Thoracic aorta (tissue), 2 donors: ENCODE data around the gene SETD1A. TPM values are rescaled to one million over a fixed set of nuclear protein-coding genes. Genes with fewer than 3 reads are reported as not detected.

Experiments
- ATAC-seq: fragments of 150-250 bp; one replicate; pipeline ENCODE4 v1.8.0; 2017; ENCODE audit warnings: low read depth; ENCODE audit not compliant: insufficient number of reproducible peaks, low FRiP score
- DNase-seq: peaks from one replicate; pipeline ENCODE4 v3.0.0-alpha.2; 2020; ENCODE audit warnings: low spot score
- H3K27ac ChIP-seq, 2 donors: fragments of 200-600 bp; sonication (generic); 1 replicate in 1 of 2; 2 replicates in 1 of 2; pipeline ENCODE4 v1.5.1; 2016; ENCODE audit warnings: mild to moderate bottlenecking in 2 of 2, moderate library complexity in 2 of 2
- H3K27me3 ChIP-seq: fragments of 200-600 bp; sonication (generic); replicated peaks from 2 replicates; pipeline ENCODE4 v1.6.0; 2016; ENCODE audit warnings: mild to moderate bottlenecking; ENCODE audit not compliant: insufficient read depth
- H3K36me3 ChIP-seq: fragments of 200-600 bp; sonication (generic); one replicate; pipeline ENCODE4 v1.5.1; 2016
- H3K4me1 ChIP-seq, 2 donors: fragments of 200-600 bp; sonication (generic); 1 replicate in 1 of 2; 2 replicates in 1 of 2; pipeline versions ENCODE4 v1.5.1 to v1.6.0; 2016; ENCODE audit warnings: low read depth in 2 of 2, mild to moderate bottlenecking in 1 of 2; ENCODE audit not compliant: control insufficient read depth in 1 of 2
- H3K4me3 ChIP-seq: fragments of 200-600 bp; sonication (generic); 2 replicates; pipeline ENCODE4 v1.5.1; 2016; ENCODE audit warnings: mild to moderate bottlenecking
- H3K9me3 ChIP-seq: fragments of 200-600 bp; sonication (generic); 2 replicates; pipeline ENCODE4 v1.5.1; 2016
- CTCF ChIP-seq: fragments of 200-600 bp; sonication (generic); IDR thresholded peaks from one replicate; pipeline ENCODE4 v1.5.1; 2019; ENCODE audit warnings: antibody characterized with exemption
- total RNA-seq, 2 donors: library from RNA; depleted of rRNA; stranded (reverse); fragments of >200 nt; gene quantifications; one replicate each; pipeline versions ENCODE4 v1.1.0 to v1.2.3, GENCODE V29; 2016

The SETD1A gene
- total RNA-seq, 2 donors from 2014 or later: 7.4 to 14.6 TPM

GRCh38 chr16:30996985-30997724 is 39.6 kb downstream of the SETD1A start:
- DNase-seq (peak; percentile 45), ATAC-seq (peak; percentile 85)
- Histone ChIP-seq H3K9me3 (no peaks in the 10 kb centered on the region), H3K4me3 (peak overlapping the region; percentile 77), H3K27me3 (no peaks in the 10 kb centered on the region), H3K27ac (peak overlapping the region; percentile 83 to 86), H3K36me3 (no peaks in the 10 kb centered on the region), H3K4me1 (peaks cover 7 to 32% of the 10 kb centered on the region in 2 donors)
- TF ChIP-seq CTCF: no peak

GRCh38 chr16:30997725-30998711 is 40.5 kb downstream of the SETD1A start:
- no peaks in the 10 kb centered on the region for H3K36me3 ChIP-seq
- H3K9me3 ChIP-seq: no peaks in the 10 kb centered on the region
- H3K27ac ChIP-seq: peak overlapping the region; percentile 83 to 86
- TF ChIP-seq CTCF: no peak
- peaks cover 7 to 32% of the 10 kb centered on the region in 2 donors for H3K4me1 ChIP-seq
- ATAC-seq: peak; percentile 37
- H3K27me3 ChIP-seq: no peaks in the 10 kb centered on the region
- no peak for DNase-seq
- peak overlapping the region; percentile 77 for H3K4me3 ChIP-seq

GRCh38 chr16:30998852-30999761 is 41.6 kb downstream of the SETD1A start:
- no peak for ATAC-seq
- Histone ChIP-seq H3K36me3 (no peaks in the 10 kb centered on the region), H3K4me3 (no peak overlapping the region), H3K4me1 (peaks cover 7 to 32% of the 10 kb centered on the region in 2 donors), H3K9me3 (no peaks in the 10 kb centered on the region), H3K27ac (peak overlapping the region; percentile 83 to 86), H3K27me3 (no peaks in the 10 kb centered on the region)
- peak; percentile 25 for DNase-seq
- no peak for TF ChIP-seq CTCF

GRCh38 chr16:31000671-31001382 is 43.3 kb downstream of the SETD1A start:
- ATAC-seq: no peak
- TF ChIP-seq CTCF: no peak

More at GRCh38 chr16:31000671-31001382, 43.3 kb downstream of the SETD1A start:
- DNase-seq: no peak
- H3K9me3 ChIP-seq: no peaks in the 10 kb centered on the region
- no peaks in the 10 kb centered on the region for H3K36me3 ChIP-seq
- H3K27me3 ChIP-seq: no peaks in the 10 kb centered on the region
- H3K4me3 ChIP-seq: no peak overlapping the region
- H3K4me1 ChIP-seq: peaks cover 7 to 32% of the 10 kb centered on the region in 2 donors
- no peak overlapping the region for H3K27ac ChIP-seq
